HAP-1 (cell line): Measurements from ENCODE around the gene FAM171A1.
"Not testable (repeated sequence)": the region's sequence is repeated elsewhere in the genome, so short reads cannot be mapped to it uniquely, and the experiment has no call there.

Experiments
- DNase-seq, 2 experiments: peaks; one replicate each; pipeline ENCODE4 v3.0.0-alpha.2; 2016 to 2020; ENCODE audit warnings: low spot score in 2 of 2
- H3K27me3 ChIP-seq: fragments of 250-450 bp; sonication (Bioruptor Pico); 2 replicates; pipeline ENCODE4 v1.5.1; 2020; ENCODE audit warnings: low read depth, mild to moderate bottlenecking, moderate library complexity
- H3K36me3 ChIP-seq: fragments of 250-450 bp; sonication (Bioruptor Pico); replicated peaks from 2 replicates; pipeline ENCODE4 v1.5.1; 2020; ENCODE audit warnings: mild to moderate bottlenecking
- H3K4me1 ChIP-seq: fragments of 250-450 bp; sonication (Bioruptor Pico); 2 replicates; pipeline ENCODE4 v1.5.1; 2020; ENCODE audit warnings: mild to moderate bottlenecking
- H3K4me3 ChIP-seq: fragments of 250-450 bp; sonication (Bioruptor Pico); 2 replicates; pipeline ENCODE4 v1.5.1; 2020; ENCODE audit warnings: mild to moderate bottlenecking, moderate library complexity
- H3K9me3 ChIP-seq: fragments of 250-450 bp; sonication (Bioruptor Pico); 2 replicates; pipeline ENCODE4 v1.5.1; 2020; ENCODE audit warnings: mild to moderate bottlenecking, moderate library complexity
- in situ Hi-C: fragments of 300-500 bp; cut with MboI; formaldehyde crosslinking; loops from 3 replicates; pipeline ENCODE4 v1.14.3; 2020; ENCODE audit warnings: low sequenced_read_pairs, inconsistent platforms, mixed read lengths

FAM171A1 gene

GRCh38 chr10:15314482-15315045, 56.5 kb downstream of the FAM171A1 start:
- no peak for DNase-seq
- Histone ChIP-seq H3K27me3 (no peaks in the 10 kb centered on the region), H3K36me3 (no peaks in the 10 kb centered on the region), H3K9me3 (no peaks in the 10 kb centered on the region), H3K4me1 (peaks cover 11% of the 10 kb centered on the region), H3K4me3 (no peak overlapping the region)
- in situ Hi-C loops, result no loop called here

- Histone ChIP-seq H3K4me3 (no peak overlapping the region), H3K9me3 (no peaks in the 10 kb centered on the region), H3K27me3 (no peaks in the 10 kb centered on the region), H3K4me1 (peaks cover 11% of the 10 kb centered on the region), H3K36me3 (no peaks in the 10 kb centered on the region)
- DNase-seq, result no peak
- in situ Hi-C loops, result no loop called here
These were observed 57.2 kb downstream of the FAM171A1 start for GRCh38 chr10:15313843-15314242.

DNA sequence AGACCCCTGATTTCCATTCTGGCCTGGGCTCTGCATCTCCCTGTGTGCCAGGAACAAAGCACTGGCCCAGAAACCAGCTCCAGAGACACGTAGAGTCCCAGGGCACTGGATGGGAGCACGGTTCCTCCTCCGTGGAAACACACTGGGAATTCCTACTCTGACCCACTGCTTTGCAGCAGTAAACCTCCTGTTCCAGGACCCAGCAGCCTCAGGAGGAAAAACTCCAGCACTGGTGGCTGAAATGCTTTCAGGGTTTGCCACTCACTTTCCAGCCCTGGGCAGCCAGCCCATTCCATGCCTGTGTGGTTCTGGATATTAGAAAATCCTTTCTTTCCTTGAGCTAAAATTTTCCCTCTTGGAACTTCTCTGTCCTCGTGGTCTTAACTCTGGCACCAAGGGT, 58.0 kb downstream of the FAM171A1 start:
- H3K36me3 ChIP-seq, result no peaks in the 10 kb centered on the region
- in situ Hi-C loops, result no loop called here
- H3K4me3 ChIP-seq, result no peak overlapping the region
- H3K4me1 ChIP-seq, result peaks cover 11% of the 10 kb centered on the region
- H3K27me3 ChIP-seq, result no peaks in the 10 kb centered on the region
- no peaks in the 10 kb centered on the region for H3K9me3 ChIP-seq
- DNase-seq, result no peak

DNA sequence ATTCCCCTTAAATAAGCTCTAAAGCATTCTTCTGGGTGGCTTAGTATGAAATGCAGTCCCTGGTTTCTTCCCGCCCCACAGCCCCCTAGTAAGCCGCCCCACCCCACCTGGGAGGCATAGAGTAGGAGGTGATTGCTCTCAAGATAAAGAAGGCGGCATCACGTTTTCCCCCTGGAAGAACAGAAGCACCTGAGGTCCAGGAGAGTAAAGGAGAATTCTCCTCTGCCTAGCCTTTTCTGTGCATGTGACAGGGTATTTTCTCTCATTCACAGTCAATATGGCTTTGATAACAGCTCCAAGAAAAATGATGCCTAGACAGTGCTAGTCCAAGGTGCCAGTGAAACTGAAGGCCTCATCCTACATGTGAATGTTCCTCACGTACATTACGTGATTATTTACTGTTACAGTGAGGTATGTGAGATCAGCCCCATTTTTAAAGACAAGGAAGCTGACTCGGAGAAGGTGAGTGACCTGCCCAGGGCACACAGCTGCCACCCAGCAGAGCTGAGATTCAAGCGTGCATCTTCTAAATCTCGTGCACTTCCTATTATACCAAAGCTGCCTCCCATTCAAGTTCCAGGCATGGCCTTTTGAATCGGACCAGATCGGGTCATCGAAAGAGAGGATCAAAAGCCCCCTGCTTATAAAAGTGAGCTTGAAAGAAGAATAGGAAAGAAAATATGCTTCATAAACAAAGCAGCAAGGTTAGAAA, 59.4 kb downstream of the FAM171A1 start:
- Histone ChIP-seq H3K4me1 (peaks cover 11% of the 10 kb centered on the region), H3K4me3 (no peak overlapping the region), H3K27me3 (no peaks in the 10 kb centered on the region), H3K36me3 (no peaks in the 10 kb centered on the region), H3K9me3 (no peaks in the 10 kb centered on the region)
- DNase-seq, result no peak
- in situ Hi-C loops, result no loop called here

GRCh38 chr10:15310776-15311568, 60.1 kb downstream of the FAM171A1 start:
- H3K36me3 ChIP-seq, result no peaks in the 10 kb centered on the region
- in situ Hi-C loops, result no loop called here
- no peaks in the 10 kb centered on the region for H3K9me3 ChIP-seq
- no peaks in the 10 kb centered on the region for H3K27me3 ChIP-seq
- no peak for DNase-seq
- H3K4me3 ChIP-seq, result no peak overlapping the region
- peaks cover 11% of the 10 kb centered on the region for H3K4me1 ChIP-seq

DNA sequence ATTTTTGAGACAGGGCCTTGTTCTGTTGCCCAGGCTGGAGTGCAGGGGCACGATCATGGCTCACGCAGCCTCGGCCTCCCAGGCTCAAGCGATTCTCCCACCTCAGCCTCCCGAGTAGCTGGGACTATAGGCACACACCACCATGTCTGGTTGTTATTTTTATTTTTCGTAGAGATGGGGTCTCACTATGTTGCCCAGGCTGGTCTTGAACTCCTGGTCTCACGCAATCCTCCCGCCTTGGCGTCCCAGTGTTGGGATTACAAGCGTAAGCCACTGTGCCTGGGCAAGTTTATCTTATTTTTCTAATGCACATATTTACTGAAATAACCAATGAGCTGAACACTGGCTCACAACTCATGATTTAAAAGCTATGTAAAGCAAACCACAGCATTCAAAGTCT, 61.9 kb downstream of the FAM171A1 start:
- in situ Hi-C loops, result no loop called here
- Histone ChIP-seq H3K4me1 (no peaks in the 10 kb centered on the region), H3K27me3 (no peaks in the 10 kb centered on the region), H3K9me3 (no peaks in the 10 kb centered on the region), H3K4me3 (no peak overlapping the region), H3K36me3 (no peaks in the 10 kb centered on the region)
- no peak for DNase-seq

- in situ Hi-C loops, result no loop called here
- DNase-seq, result no peak
- no peaks in the 10 kb centered on the region for H3K9me3 ChIP-seq
- H3K4me3 ChIP-seq, result no peak overlapping the region
- H3K27me3 ChIP-seq, result no peaks in the 10 kb centered on the region
- H3K36me3 ChIP-seq, result no peaks in the 10 kb centered on the region
- no peaks in the 10 kb centered on the region for H3K4me1 ChIP-seq
These were observed 64.3 kb downstream of the FAM171A1 start for GRCh38 chr10:15306735-15307280.

DNA sequence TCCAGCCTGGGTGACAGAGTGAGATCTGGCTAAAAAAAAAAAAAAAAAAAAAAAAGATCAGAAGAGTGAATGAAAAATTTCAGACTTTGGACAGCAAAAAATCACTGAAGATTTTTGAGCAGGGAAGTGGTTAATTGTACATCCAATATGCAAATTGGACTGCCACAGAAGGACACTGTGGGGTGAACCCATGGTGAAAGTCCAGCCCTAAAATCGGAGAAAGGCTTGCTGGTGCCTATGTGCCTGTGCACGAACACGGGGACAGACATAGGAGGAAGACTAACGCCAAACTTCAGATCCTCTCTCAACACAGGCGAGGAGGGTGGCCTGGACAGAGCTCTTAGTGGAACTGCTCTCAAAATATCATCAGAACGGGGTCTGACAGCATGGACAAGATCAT, 65.5 kb downstream of the FAM171A1 start:
- Histone ChIP-seq H3K4me3 (no peak overlapping the region), H3K36me3 (no peaks in the 10 kb centered on the region), H3K27me3 (no peaks in the 10 kb centered on the region), H3K4me1 (no peaks in the 10 kb centered on the region), H3K9me3 (no peaks in the 10 kb centered on the region)
- in situ Hi-C loops, result no loop called here
- no peak for DNase-seq

GRCh38 chr10:15305161-15305560, 65.9 kb downstream of the FAM171A1 start:
- Histone ChIP-seq H3K4me1 (peaks cover under 1% of the 10 kb centered on the region; the same call in 1 of the 2 replicates), H3K9me3 (no peaks in the 10 kb centered on the region), H3K4me3 (no peak overlapping the region), H3K27me3 (no peaks in the 10 kb centered on the region), H3K36me3 (no peaks in the 10 kb centered on the region)
- DNase-seq, result no peak
- in situ Hi-C loops, result no loop called here

DNA sequence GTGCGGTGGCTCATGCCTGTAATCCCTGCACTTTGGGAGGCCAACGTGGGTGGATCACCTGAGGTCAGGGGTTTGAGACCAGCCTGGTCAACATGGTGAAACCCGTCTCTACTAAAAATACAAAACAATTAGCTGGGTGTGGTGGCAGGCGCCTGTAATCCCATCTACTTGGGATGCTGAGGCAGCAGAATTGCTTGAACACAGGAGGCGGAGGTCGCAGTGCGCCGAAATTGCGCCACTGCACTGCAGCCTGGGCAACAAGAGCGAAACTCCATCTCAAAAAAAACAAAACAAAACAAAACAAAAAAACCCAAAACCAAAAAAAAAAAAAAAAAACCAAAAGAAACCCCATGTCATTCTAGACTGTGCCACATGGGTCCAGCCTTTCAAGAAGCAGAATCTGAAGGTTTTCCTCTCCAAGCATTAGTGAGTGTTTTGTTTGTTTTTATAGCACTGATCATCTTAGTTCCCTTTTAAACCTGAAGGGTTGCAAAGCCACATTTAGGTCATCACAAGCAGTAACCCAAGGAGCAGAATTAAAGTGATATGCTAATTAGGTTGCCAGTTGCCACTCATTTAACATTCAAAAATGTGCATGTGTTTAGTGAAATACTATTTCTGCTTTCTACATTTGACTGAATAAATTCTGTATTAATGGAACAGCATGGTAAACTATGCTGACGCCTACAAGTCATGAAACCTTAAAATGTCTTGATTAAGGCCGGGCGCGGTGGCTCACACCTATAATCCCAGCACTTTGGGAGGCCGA, 68.7 kb downstream of the FAM171A1 start:
- DNase-seq, H3K9me3 ChIP-seq, in situ Hi-C loops, H3K4me3 ChIP-seq, H3K36me3 ChIP-seq, H3K27me3 ChIP-seq, H3K4me1 ChIP-seq: not testable (repeated sequence)

GRCh38 chr10:15300697-15301096, 70.4 kb downstream of the FAM171A1 start:
- DNase-seq, result no peak
- no peaks in the 10 kb centered on the region for H3K27me3 ChIP-seq
- H3K36me3 ChIP-seq, result no peaks in the 10 kb centered on the region
- in situ Hi-C loops, result no loop called here
- H3K4me1 ChIP-seq, result peaks cover 5% of the 10 kb centered on the region
- no peaks in the 10 kb centered on the region for H3K9me3 ChIP-seq
- H3K4me3 ChIP-seq, result no peak overlapping the region

GRCh38 chr10:15300145-15300544, 70.9 kb downstream of the FAM171A1 start:
- H3K9me3 ChIP-seq, result no peaks in the 10 kb centered on the region

GRCh38 chr10:15296701-15297100, 74.4 kb downstream of the FAM171A1 start:
- H3K27me3 ChIP-seq, result no peaks in the 10 kb centered on the region
- no peaks in the 10 kb centered on the region for H3K9me3 ChIP-seq
- in situ Hi-C loops, result no loop called here

More at GRCh38 chr10:15300145-15300544, 70.9 kb downstream of the FAM171A1 start:
- H3K27me3 ChIP-seq, result no peaks in the 10 kb centered on the region
- H3K36me3 ChIP-seq, result no peaks in the 10 kb centered on the region
- in situ Hi-C loops, result no loop called here
- peaks cover 10% of the 10 kb centered on the region for H3K4me1 ChIP-seq
- no peak overlapping the region for H3K4me3 ChIP-seq
- DNase-seq, result no peak

More at GRCh38 chr10:15296701-15297100, 74.4 kb downstream of the FAM171A1 start:
- H3K36me3 ChIP-seq, result no peaks in the 10 kb centered on the region
- no peak overlapping the region for H3K4me3 ChIP-seq
- peaks cover 12% of the 10 kb centered on the region for H3K4me1 ChIP-seq
- DNase-seq, result no peak
